ENCODE data around the gene SPANXN4. TPM values are rescaled to one million over a fixed set of nuclear protein-coding genes. Genes with fewer than 3 reads are reported as not detected.

Gene SPANXN4
- not detected in 2 replicates for total RNA-seq (2022)
- Bru-seq, nascent RNA: not detected
- not detected for BruChase-seq, experiment 1, labeled RNA remaining after a 6-hour chase
- BruChase-seq, experiment 2, labeled RNA remaining after a 2-hour chase: not detected
- long read RNA-seq: 0 reads

- POLR2A ChIA-PET: no interaction called here
- Mint-ChIP-seq H3K4me3 (ENCODE audit: unreplicated experiment) (no peak within 1 kb of the TSS), H3K27ac (ENCODE audit: low read depth, unreplicated experiment) (no peak within 1 kb of the TSS), H3K4me1 (ENCODE audit: insufficient read depth, unreplicated experiment) (no peaks in the 10 kb centered on the region), H3K27me3 (ENCODE audit: insufficient read depth, unreplicated experiment) (no peaks in the 10 kb centered on the region), H3K9me3 (ENCODE audit: unreplicated experiment) (no peaks in the 10 kb centered on the region), H3K36me3 (ENCODE audit: insufficient read depth, unreplicated experiment) (no peaks in the 10 kb centered on the region)
- BruUV-seq (replicated peaks): no TSS peak
- CTCF ChIA-PET: no interaction called here
- intact Hi-C loops (cut with micrococcal nuclease): no loop called here
- DNase-seq (ENCODE audit: unreplicated experiment): no peak
- TF ChIP-seq CTCF (IDR thresholded peaks at IDR 0.05; ENCODE audit: unreplicated experiment): no peak
Observed at GRCh38 chrX:143025628-143026027, at the start of gene SPANXN4. SPANXN4 (plus strand) TSS chrX:143025928; CDS start chrX:143026015, 87 bp downstream.

GRCh38 chrX:142977128-142977914 lies 48.4 kb upstream of the SPANXN4 start:
- no peaks in the 10 kb centered on the region for H3K27me3 Mint-ChIP-seq (ENCODE audit: insufficient read depth, unreplicated experiment)
- ChIA-PET POLR2A (interaction anchor here (1.3 kb wide), 1 partner anchor 15 kb away, joined by 3 read pairs; no protein-coding TSS in a partner anchor), CTCF (no interaction called here)
- no peak for TF ChIP-seq CTCF (IDR thresholded peaks at IDR 0.05; ENCODE audit: unreplicated experiment)
- peaks cover 7% of the 10 kb centered on the region for H3K9me3 Mint-ChIP-seq (ENCODE audit: unreplicated experiment)
- no peak for DNase-seq (ENCODE audit: unreplicated experiment)
- H3K4me3 Mint-ChIP-seq (ENCODE audit: unreplicated experiment): no peak overlapping the region
- intact Hi-C loops (cut with micrococcal nuclease): no loop called here
- no peak overlapping the region for H3K27ac Mint-ChIP-seq (ENCODE audit: low read depth, unreplicated experiment)
- peaks cover 13% of the 10 kb centered on the region for H3K4me1 Mint-ChIP-seq (ENCODE audit: insufficient read depth, unreplicated experiment)
- H3K36me3 Mint-ChIP-seq (ENCODE audit: insufficient read depth, unreplicated experiment): no peaks in the 10 kb centered on the region
- no TSS peak for BruUV-seq (replicated peaks)

GRCh38 chrX:142978130-142978684 lies 47.5 kb upstream of the SPANXN4 start:
- ChIA-PET CTCF (no interaction called here), POLR2A (interaction anchor here (1.3 kb wide), 1 partner anchor 15 kb away, joined by 3 read pairs; no protein-coding TSS in a partner anchor)
- peaks cover 13% of the 10 kb centered on the region for H3K4me1 Mint-ChIP-seq (ENCODE audit: insufficient read depth, unreplicated experiment)
- no TSS peak for BruUV-seq (replicated peaks)
- H3K27me3 Mint-ChIP-seq (ENCODE audit: insufficient read depth, unreplicated experiment): no peaks in the 10 kb centered on the region
- DNase-seq (ENCODE audit: unreplicated experiment): no peak
- no peak for TF ChIP-seq CTCF (IDR thresholded peaks at IDR 0.05; ENCODE audit: unreplicated experiment)
- peaks cover 7% of the 10 kb centered on the region for H3K9me3 Mint-ChIP-seq (ENCODE audit: unreplicated experiment)
- H3K4me3 Mint-ChIP-seq (ENCODE audit: unreplicated experiment): no peak overlapping the region
- no peak overlapping the region for H3K27ac Mint-ChIP-seq (ENCODE audit: low read depth, unreplicated experiment)
- H3K36me3 Mint-ChIP-seq (ENCODE audit: insufficient read depth, unreplicated experiment): no peaks in the 10 kb centered on the region
- intact Hi-C loops (cut with micrococcal nuclease): no loop called here

GRCh38 chrX:142982679-142983078 lies 43.0 kb upstream of the SPANXN4 start:
- Mint-ChIP-seq H3K9me3 (ENCODE audit: unreplicated experiment) (peaks cover 9% of the 10 kb centered on the region), H3K27ac (ENCODE audit: low read depth, unreplicated experiment) (no peak overlapping the region)
- no TSS peak for BruUV-seq (replicated peaks)

More at GRCh38 chrX:142982679-142983078, 43.0 kb upstream of the SPANXN4 start:
- no peak for TF ChIP-seq CTCF (IDR thresholded peaks at IDR 0.05; ENCODE audit: unreplicated experiment)
- Mint-ChIP-seq H3K4me3 (ENCODE audit: unreplicated experiment) (no peak overlapping the region), H3K4me1 (ENCODE audit: insufficient read depth, unreplicated experiment) (peaks cover 13% of the 10 kb centered on the region), H3K36me3 (ENCODE audit: insufficient read depth, unreplicated experiment) (no peaks in the 10 kb centered on the region), H3K27me3 (ENCODE audit: insufficient read depth, unreplicated experiment) (no peaks in the 10 kb centered on the region)
- DNase-seq (ENCODE audit: unreplicated experiment): no peak
- intact Hi-C loops (cut with micrococcal nuclease): no loop called here
- POLR2A ChIA-PET: no interaction called here
- CTCF ChIA-PET: no interaction called here

Data from MCF 10A (cell line).